ENCODE measurements around the gene SH3RF2.

GRCh38 chr5:146034127-146034526 is 97.7 kb downstream of the SH3RF2 start:
- no peak for TF ChIP-seq CTCF (conservative IDR thresholded peaks at IDR 0.05; ENCODE audit: low read length)
- TF ChIP-seq EZH2phosphoT487 (IDR thresholded peaks at IDR 0.05; ENCODE audit: borderline replicate concordance, low read depth, low read length): no peak

All from OCI-LY7 (cell line).